AG04449 (cell line): Measurements from ENCODE around the gene PSMB4.

Source experiments
- CTCF ChIA-PET: fragments of 350-600 bp; formaldehyde crosslinking; extraction: SDS; loops from one replicate; lab custom pipeline; 2021; ENCODE audit warnings: antibody characterized with exemption; lab: Yijun Ruan, JAX
- POLR2A ChIA-PET: fragments of 400-600, 350-600 bp; formaldehyde crosslinking; extraction: SDS; loops from one replicate; lab custom pipeline; 2020; ENCODE audit warnings: antibody characterized with exemption, inconsistent platforms; lab: Yijun Ruan, JAX
- DNase-seq: peaks from one replicate; pipeline ENCODE4 v3.0.0-alpha.2; 2010; ENCODE audit warnings: low read depth, low spot score
- H3K4me3 ChIP-seq: 2 replicates; pipeline ENCODE4 v1.5.1; 2011; ENCODE audit warnings: low read depth, mild to moderate bottlenecking, control low read depth, low read length
- TF ChIP-seq, protein P1 (sequence below): IDR thresholded peaks from one replicate; pipeline ENCODE4 v1.5.1; 2011; ENCODE audit warnings: mild to moderate bottlenecking, moderate library complexity, low read length, control low read depth, inconsistent platforms; ENCODE audit not compliant: insufficient read depth; ENCODE audit errors: missing control alignments

Gene PSMB4

DNA sequence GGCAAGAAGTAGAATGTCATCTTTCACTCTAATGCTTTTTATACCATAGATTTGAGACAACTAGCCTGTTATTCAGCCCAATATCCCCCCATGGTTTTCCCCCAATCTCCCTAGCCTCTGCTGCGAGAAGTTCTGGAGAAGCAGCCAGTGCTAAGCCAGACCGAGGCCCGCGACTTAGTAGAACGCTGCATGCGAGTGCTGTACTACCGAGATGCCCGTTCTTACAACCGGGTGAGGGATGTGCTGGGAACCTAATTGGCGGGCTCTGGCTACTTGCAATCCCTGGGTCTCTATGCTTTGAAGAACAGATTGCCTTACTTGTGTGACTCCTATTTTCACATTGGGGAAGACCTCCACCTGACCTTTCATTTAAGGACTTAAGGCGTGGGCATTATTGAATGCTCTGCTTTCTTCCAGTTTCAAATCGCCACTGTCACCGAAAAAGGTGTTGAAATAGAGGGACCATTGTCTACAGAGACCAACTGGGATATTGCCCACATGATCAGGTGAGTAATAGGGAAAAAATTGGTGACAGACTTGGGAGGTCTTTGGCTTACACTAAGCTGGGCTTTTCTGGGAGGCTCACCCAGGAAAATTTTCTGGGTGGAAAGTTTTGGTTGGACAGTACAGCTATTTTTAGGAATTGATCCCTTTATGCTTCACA is 1.9 kb downstream of the PSMB4 start:
- CTCF ChIA-PET: interaction anchor here (1.0 to 3.7 kb wide), 4 partner anchors 9 to 100 kb away, joined by 3 to 13 read pairs (median 4); no protein-coding TSS in a partner anchor
- POLR2A ChIA-PET: no interaction called here
- no peak overlapping the region for H3K4me3 ChIP-seq
- DNase-seq: no peak
- TF ChIP-seq, protein P1, sequence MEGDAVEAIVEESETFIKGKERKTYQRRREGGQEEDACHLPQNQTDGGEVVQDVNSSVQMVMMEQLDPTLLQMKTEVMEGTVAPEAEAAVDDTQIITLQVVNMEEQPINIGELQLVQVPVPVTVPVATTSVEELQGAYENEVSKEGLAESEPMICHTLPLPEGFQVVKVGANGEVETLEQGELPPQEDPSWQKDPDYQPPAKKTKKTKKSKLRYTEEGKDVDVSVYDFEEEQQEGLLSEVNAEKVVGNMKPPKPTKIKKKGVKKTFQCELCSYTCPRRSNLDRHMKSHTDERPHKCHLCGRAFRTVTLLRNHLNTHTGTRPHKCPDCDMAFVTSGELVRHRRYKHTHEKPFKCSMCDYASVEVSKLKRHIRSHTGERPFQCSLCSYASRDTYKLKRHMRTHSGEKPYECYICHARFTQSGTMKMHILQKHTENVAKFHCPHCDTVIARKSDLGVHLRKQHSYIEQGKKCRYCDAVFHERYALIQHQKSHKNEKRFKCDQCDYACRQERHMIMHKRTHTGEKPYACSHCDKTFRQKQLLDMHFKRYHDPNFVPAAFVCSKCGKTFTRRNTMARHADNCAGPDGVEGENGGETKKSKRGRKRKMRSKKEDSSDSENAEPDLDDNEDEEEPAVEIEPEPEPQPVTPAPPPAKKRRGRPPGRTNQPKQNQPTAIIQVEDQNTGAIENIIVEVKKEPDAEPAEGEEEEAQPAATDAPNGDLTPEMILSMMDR: no peak

DNA sequence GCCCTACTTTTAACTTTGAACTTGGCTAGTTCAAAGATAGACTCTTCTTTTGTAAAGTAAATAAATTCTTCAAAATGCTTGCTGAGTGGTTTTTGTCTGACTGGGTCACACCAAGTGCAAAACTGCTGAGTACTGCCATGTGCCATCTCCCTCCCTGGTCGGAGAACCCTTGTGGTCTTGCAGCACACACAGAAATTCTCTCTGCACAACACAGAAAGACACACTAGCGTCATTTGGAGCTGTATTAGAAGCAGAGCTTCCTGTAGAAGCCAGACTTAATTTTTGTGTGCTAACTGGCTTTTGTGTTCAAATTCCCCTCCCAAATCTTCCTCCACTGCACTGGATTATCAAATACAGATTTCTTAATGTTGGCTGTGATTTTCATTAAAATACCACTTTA is 2.5 kb downstream of the PSMB4 start:
- ChIA-PET POLR2A (interaction anchor here (0.6 kb wide), 1 partner anchor 17 kb away, joined by 3 read pairs; no protein-coding TSS in a partner anchor), CTCF (interaction anchor here (0.9 to 3.7 kb wide), 6 partner anchors 8 to 101 kb away, joined by 3 to 13 read pairs (median 4); no protein-coding TSS in a partner anchor)
- H3K4me3 ChIP-seq: no peak overlapping the region
- TF ChIP-seq, protein P1: no peak
- no peak for DNase-seq

DNA sequence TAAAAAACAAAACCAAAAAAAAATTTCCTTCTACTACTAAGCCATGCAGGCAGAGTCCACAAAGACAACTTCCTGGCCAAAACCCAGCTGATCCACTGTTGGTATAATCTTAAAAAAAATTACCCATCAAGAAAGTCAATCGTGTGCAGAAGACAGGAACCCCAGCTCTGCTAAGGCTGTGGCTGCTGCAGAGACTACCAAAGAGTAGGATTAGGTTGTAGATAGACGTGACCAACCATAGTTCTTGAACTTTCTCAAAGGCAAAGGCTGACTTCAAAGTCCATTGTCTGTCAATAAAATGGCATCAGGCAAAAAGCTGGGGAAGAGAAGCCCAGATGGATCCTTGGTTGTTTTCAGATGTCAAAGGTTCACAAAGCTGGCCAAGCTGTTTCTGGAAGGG is 3.4 kb downstream of the PSMB4 start:
- TF ChIP-seq, protein P1: no peak
- CTCF ChIA-PET: interaction anchor here (0.6 to 3.7 kb wide), 8 partner anchors 7 to 332 kb away, joined by 3 to 13 read pairs (median 4); no protein-coding TSS in a partner anchor
- H3K4me3 ChIP-seq: no peak overlapping the region
- POLR2A ChIA-PET: no interaction called here
- DNase-seq: no peak

DNA sequence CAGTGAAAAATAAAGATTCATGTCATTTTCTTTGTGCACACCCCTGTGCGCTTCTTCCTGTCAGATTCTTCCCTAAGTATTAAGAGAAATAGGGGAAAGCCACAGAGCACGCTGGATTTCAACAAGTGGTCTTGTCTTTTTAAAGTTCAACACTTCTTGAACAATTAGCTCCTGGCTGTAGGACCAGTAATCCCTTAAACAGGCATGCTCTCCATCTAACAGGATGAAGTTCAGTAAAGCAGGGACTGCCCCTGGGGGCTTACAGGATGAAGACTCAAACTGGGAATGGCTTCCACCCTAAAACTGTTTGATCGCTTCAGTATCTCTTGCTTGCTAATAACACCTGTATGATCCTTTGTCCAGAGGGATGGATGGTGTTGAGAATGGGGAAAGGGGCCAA is 4.2 kb downstream of the PSMB4 start:
- ChIA-PET POLR2A (no interaction called here), CTCF (interaction anchor here (1.4 to 3.7 kb wide), 5 partner anchors 13 to 331 kb away, joined by 3 to 13 read pairs (median 5); no protein-coding TSS in a partner anchor)
- TF ChIP-seq, protein P1: no peak
- H3K4me3 ChIP-seq: no peak overlapping the region
- no peak for DNase-seq

DNA sequence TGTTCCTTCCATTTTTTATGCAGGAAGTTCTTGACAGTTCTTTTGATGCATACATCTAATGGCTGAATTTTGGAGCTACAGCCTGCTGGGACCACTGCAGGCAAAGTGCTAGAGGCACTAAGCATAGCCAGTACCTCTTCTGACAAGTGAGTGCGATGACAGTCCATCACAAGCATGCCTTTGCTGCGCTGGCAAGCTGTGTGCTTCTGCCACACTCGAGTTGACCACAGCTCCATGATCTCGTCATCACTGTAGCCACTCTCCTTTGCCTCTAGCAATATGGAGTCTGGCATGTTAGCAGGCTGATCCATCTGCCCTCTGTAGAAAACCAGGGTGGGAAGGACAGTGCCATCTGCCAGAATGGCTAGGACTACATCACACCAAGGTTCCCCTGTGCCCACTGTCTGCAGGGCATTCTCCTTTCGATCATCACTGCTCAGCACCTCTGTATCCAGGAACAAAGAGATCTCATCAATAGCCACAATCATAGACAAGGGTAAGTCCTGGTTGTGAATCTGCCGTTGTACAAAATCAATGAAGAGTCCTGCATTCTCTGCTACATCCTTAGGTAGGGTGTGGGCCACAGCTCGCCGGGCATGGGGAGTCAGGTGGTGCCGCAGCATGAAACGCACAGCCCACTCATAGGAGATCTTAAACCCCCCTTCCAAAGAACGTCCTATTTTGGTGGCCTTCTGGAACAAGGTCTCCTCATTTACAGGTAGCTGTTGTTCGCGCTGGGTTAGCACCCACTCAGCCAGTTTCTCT is 6.0 kb downstream of the PSMB4 start:
- POLR2A ChIA-PET: no interaction called here
- DNase-seq: no peak
- TF ChIP-seq, protein P1: no peak
- no peak overlapping the region for H3K4me3 ChIP-seq
- CTCF ChIA-PET: interaction anchor here (1.4 to 2.9 kb wide), 5 partner anchors 9 to 105 kb away, joined by 4 to 10 read pairs (median 7); no protein-coding TSS in a partner anchor

DNA sequence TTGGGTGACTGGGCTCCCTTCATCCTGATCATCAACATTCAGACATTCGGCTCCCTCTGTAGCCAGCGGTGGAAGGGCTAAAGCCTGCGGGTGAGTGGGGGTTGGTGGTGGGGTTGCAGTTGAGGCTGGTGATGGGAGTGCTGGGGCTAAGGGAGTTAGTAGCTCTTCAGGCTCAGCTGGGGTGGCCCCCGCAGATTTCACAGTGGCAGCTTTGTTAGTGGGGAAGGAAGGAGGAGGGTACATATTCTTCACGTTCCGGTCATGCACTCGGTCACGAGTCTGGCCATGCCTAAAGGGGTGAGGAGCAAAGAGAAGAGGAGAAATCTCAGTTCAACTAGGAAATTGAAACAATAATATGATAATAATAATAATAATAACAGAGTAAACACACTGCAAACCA is 6.8 kb downstream of the PSMB4 start:
- POLR2A ChIA-PET: no interaction called here

More for the DNA sequence above, 6.8 kb downstream of the PSMB4 start:
- TF ChIP-seq, protein P1: no peak
- DNase-seq: no peak
- CTCF ChIA-PET: interaction anchor here (1.6 to 2.9 kb wide), 5 partner anchors 8 to 106 kb away, joined by 4 to 10 read pairs (median 7); no protein-coding TSS in a partner anchor
- no peak overlapping the region for H3K4me3 ChIP-seq
